LNCaP clone FGC (cell line): ENCODE results near the gene MARCHF4.

ENCODE experiments used
- DNase-seq: peaks from one replicate; pipeline ENCODE4 v3.0.0-alpha.2; 2011; ENCODE audit warnings: low read depth
- H3K4me3 ChIP-seq: 2 replicates; pipeline ENCODE4 v1.5.1; 2011; ENCODE audit warnings: mild to moderate bottlenecking, low read depth, low read length, control low read depth
- TF ChIP-seq, protein P1 (sequence below): IDR thresholded peaks from 2 replicates; pipeline ENCODE4 v1.5.1; 2012; ENCODE audit warnings: mild to moderate bottlenecking; ENCODE audit not compliant: control insufficient read depth, insufficient read depth; ENCODE audit errors: extremely low read depth

MARCHF4 gene

GRCh38 chr2:216414772-216415319 lies 42.6 kb upstream of the MARCHF4 start:
- TF ChIP-seq, protein P1, sequence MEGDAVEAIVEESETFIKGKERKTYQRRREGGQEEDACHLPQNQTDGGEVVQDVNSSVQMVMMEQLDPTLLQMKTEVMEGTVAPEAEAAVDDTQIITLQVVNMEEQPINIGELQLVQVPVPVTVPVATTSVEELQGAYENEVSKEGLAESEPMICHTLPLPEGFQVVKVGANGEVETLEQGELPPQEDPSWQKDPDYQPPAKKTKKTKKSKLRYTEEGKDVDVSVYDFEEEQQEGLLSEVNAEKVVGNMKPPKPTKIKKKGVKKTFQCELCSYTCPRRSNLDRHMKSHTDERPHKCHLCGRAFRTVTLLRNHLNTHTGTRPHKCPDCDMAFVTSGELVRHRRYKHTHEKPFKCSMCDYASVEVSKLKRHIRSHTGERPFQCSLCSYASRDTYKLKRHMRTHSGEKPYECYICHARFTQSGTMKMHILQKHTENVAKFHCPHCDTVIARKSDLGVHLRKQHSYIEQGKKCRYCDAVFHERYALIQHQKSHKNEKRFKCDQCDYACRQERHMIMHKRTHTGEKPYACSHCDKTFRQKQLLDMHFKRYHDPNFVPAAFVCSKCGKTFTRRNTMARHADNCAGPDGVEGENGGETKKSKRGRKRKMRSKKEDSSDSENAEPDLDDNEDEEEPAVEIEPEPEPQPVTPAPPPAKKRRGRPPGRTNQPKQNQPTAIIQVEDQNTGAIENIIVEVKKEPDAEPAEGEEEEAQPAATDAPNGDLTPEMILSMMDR = no peak
- DNase-seq = no peak
- no peak overlapping the region for H3K4me3 ChIP-seq

DNA sequence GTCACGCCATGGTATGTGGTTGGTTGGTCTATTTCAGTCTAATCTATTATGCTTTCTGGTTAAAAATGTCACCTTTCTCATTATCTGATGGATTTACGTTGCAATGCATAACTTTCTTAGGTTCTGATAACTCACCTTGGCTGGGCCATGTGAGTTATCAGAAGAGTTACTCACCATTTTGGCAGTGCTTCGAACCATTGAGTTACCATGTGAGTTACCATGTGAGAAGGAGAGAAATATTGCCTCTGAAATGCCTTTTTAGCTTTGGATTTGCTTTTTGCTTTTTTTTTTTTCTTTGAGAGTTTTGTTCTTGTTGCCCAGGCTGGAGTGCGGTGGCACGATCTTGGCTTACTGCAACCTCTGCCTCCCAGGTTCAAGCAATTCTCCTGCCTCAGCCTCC lies 41.6 kb upstream of the MARCHF4 start:
- H3K4me3 ChIP-seq = no peak overlapping the region
- DNase-seq = no peak
- TF ChIP-seq, protein P1 = no peak

GRCh38 chr2:216412022-216412999 lies 40.0 kb upstream of the MARCHF4 start, which contains the start of gene SMARCAL1:
TSS of gene SMARCAL1 (plus strand) at chr2:216412484. CDS start at chr2:216414705, 2,221 bp downstream.
- DNase-seq = peak; percentile 87
- peak within 1 kb of the TSS; percentile 73 for H3K4me3 ChIP-seq
- TF ChIP-seq, protein P1 = no peak

GRCh38 chr2:216410550-216410949 lies 38.3 kb upstream of the MARCHF4 start:
- TF ChIP-seq, protein P1 = no peak
- no peak overlapping the region for H3K4me3 ChIP-seq
- no peak for DNase-seq

GRCh38 chr2:216408426-216409290 lies 36.4 kb upstream of the MARCHF4 start:
- TF ChIP-seq, protein P1 = no peak
- no peak overlapping the region for H3K4me3 ChIP-seq
- no peak for DNase-seq

- TF ChIP-seq, protein P1 = no peak
- no peak overlapping the region for H3K4me3 ChIP-seq
- no peak for DNase-seq
Measured at GRCh38 chr2:216406826-216407225, 34.5 kb upstream of the MARCHF4 start.
